Epithelial cell of proximal tubule (primary cell): ENCODE results near the gene BOLA1. TPM values are rescaled to one million over a fixed set of nuclear protein-coding genes. Genes with fewer than 3 reads are reported as not detected.
"Not testable (repeated sequence)": the region's sequence is repeated elsewhere in the genome, so short reads cannot be mapped to it uniquely, and the experiment has no call there.

Experiments used
- DNase-seq: peaks from one replicate; pipeline ENCODE4 v3.0.0-alpha.2; 2011; ENCODE audit warnings: low read depth
- H3K4me3 ChIP-seq: 2 replicates; pipeline ENCODE4 v1.5.1; 2011; ENCODE audit warnings: low read depth, mild to moderate bottlenecking, low read length
- CTCF ChIP-seq: conservative IDR thresholded peaks from 2 replicates; pipeline ENCODE4 v1.5.1; 2012; ENCODE audit warnings: low read depth, mild to moderate bottlenecking, low read length
- total RNA-seq: library from RNA; depleted of rRNA; stranded (reverse); fragments of >200 nt; gene quantifications from 2 replicates; pipeline ENCODE4 v1.2.3, GENCODE V29; 2015

The BOLA1 gene
- total RNA-seq, 1 donor from 2014 or later, result 29.2 TPM

DNA sequence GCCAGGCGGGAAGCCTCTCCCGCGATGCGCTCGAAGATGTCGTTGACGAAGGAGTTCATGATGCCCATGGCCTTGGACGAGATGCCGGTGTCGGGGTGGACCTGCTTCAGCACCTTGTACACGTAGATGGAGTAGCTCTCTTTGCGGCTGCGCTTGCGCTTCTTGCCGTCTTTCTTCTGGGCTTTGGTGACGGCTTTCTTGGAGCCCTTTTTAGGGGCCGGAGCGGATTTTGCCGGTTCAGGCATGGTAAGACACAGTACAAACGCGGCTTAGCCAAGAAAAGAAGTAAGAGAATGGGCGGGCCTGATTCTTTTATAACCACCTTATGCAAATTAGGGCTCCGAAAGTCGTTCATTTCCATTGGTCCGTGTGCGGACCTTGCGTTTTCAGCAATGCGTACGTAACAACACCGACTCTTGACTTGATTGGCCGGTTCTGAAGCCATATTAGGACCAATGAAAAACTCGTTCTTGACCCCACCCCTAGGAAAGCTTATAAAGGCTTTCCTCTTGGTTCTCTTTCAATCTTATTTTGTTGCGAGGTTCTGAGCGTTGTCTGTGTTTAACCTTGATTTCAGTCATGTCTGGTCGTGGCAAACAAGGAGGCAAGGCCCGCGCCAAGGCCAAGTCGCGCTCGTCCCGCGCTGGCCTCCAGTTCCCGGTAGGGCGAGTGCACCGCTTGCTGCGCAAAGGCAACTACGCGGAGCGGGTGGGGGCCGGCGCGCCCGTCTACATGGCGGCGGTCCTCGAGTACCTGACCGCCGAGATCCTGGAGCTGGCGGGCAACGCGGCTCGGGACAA, 12.8 kb upstream of the BOLA1 start:
- H3K4me3 ChIP-seq, result peak overlapping the region; percentile 70
- TF ChIP-seq CTCF, result no peak
- peak; percentile 99 for DNase-seq

DNA sequence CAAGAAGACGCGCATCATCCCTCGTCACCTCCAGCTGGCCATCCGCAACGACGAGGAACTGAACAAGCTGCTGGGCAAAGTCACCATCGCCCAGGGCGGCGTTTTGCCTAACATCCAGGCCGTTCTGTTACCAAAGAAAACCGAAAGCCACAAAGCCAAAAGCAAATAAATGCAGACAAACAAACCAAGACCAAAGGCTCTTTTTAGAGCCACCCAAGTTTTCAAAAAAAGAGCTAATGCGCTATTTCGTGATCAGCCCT, 12.2 kb upstream of the BOLA1 start:
- DNase-seq, result not testable (repeated sequence)
- H3K4me3 ChIP-seq, result peak overlapping the region; percentile 65

- no peak for TF ChIP-seq CTCF
- DNase-seq, result peak; percentile 97
These were observed 11.7 kb upstream of the BOLA1 start for GRCh38 chr1:149887456-149888246.

DNA sequence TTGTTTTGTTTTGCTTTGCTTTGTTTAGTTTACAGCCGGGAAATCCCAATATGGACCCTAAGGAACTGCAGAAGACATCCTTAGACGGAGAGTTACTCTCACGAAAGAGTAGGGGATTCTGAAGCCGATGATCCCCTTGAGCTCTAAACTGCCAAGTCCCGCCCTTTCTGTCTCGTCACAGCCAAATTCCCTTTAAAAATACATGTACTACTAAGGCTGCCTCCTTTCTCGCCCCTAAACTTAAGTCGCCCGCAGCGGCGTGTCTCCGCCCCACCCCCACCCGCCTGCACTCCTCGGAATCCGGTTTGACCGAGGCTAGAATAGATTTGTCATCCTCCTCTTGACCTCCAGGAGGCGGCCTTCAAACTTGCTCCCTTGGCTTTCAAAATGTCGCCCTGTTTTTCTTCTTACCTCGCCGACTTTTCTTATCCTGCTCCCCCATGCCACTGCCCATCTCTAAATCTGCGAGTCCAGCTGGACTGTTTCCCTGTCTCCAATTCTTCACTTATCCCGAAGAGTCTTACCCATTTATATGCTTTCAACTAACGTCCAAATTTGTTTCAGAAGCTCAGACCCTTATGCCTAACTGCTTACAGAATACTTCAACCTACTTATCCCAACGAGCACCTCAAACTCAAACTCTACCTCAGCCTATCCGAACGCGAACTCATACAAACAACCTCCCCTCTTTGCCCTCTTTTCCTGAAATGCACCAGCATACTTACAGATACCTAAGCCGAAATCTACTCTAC, 10.9 kb upstream of the BOLA1 start:
- TF ChIP-seq CTCF, result peak; percentile 70
- DNase-seq, result no peak
- peak overlapping the region; percentile 65 for H3K4me3 ChIP-seq

More at GRCh38 chr1:149887456-149888246, 11.7 kb upstream of the BOLA1 start:
- peak overlapping the region; percentile 65 for H3K4me3 ChIP-seq

GRCh38 chr1:149888999-149889289, 10.4 kb upstream of the BOLA1 start:
- no peak for TF ChIP-seq CTCF

GRCh38 chr1:149896575-149896974, 2.8 kb upstream of the BOLA1 start:
- H3K4me3 ChIP-seq, result no peak overlapping the region
- no peak for TF ChIP-seq CTCF
- no peak for DNase-seq

More at GRCh38 chr1:149888999-149889289, 10.4 kb upstream of the BOLA1 start:
- no peak for DNase-seq
- H3K4me3 ChIP-seq, result peak overlapping the region; percentile 65

GRCh38 chr1:149903836-149904491, 4.6 kb downstream of the BOLA1 start:
- TF ChIP-seq CTCF, result no peak
- no peak overlapping the region for H3K4me3 ChIP-seq
- no peak for DNase-seq
